CD4-positive, alpha-beta memory T cell (primary cell): ENCODE measurements around the gene CEACAM16. TPM values are rescaled to one million over a fixed set of nuclear protein-coding genes. Genes with fewer than 3 reads are reported as not detected.
"Not testable (repeated sequence)": the region's sequence is repeated elsewhere in the genome, so short reads cannot be mapped to it uniquely, and the experiment has no call there.

ENCODE experiments used
- CTCF ChIA-PET: fragments of 350-600 bp; sonication (Branson Sonifier 250); formaldehyde crosslinking; loops from one replicate; lab custom pipeline; 2021; ENCODE audit warnings: inconsistent platforms; ENCODE audit not compliant: partially characterized antibody; lab: Charles Lee
- POLR2A ChIA-PET: fragments of 350-600 bp; sonication (Branson Sonifier 250); formaldehyde crosslinking; loops from one replicate; lab custom pipeline; 2021; ENCODE audit not compliant: partially characterized antibody; lab: Charles Lee
- DNase-seq, 5 donors: peaks; one replicate each; pipeline versions ENCODE4 v3.0.0 to v3.0.0-alpha.2; 2020 to 2022; ENCODE audit warnings: mixed read lengths in 1 of 5
- H3K27ac ChIP-seq: one replicate; pipeline ENCODE4 v1.7.0; 2013; ENCODE audit warnings: low read depth, low read length
- H3K27me3 ChIP-seq: 2 replicates; pipeline ENCODE4 v1.7.0; 2013; ENCODE audit warnings: mild to moderate bottlenecking, low read length, moderate library complexity; ENCODE audit not compliant: insufficient read depth
- H3K36me3 ChIP-seq: 2 replicates; pipeline ENCODE4 v1.7.0; 2013; ENCODE audit warnings: mild to moderate bottlenecking, low read length, moderate library complexity; ENCODE audit not compliant: insufficient read depth
- H3K4me1 ChIP-seq: 2 replicates; pipeline ENCODE4 v1.7.0; 2013; ENCODE audit warnings: mild to moderate bottlenecking, low read length, moderate library complexity; ENCODE audit not compliant: insufficient read depth
- H3K4me3 ChIP-seq, 2 donors: one replicate each; pipeline ENCODE4 v1.7.0; 2013; ENCODE audit warnings: low read length in 2 of 2, mild to moderate bottlenecking in 1 of 2
- H3K9me3 ChIP-seq, 2 donors: one replicate each; pipeline ENCODE4 v1.7.0; 2013; ENCODE audit warnings: low read length in 2 of 2, control low read depth in 1 of 2; ENCODE audit not compliant: control insufficient read depth in 1 of 2
- H3K27ac Mint-ChIP-seq, 7 donors: one replicate each; pipeline ENCODE4 v1.8.0; 2020 to 2021; ENCODE audit warnings: mixed read lengths in 7 of 7, mild to moderate bottlenecking in 6 of 7, inconsistent platforms in 3 of 7, moderate library complexity in 3 of 7
- H3K27me3 Mint-ChIP-seq, 2 donors: one replicate each; pipeline ENCODE4 v1.8.0; 2020 to 2021; ENCODE audit warnings: mixed read lengths in 2 of 2
- H3K36me3 Mint-ChIP-seq, 2 donors: one replicate each; pipeline ENCODE4 v1.8.0; 2020 to 2021; ENCODE audit warnings: mixed read lengths in 2 of 2, inconsistent platforms in 1 of 2, mild to moderate bottlenecking in 1 of 2
- H3K4me1 Mint-ChIP-seq, 4 donors: one replicate each; pipeline ENCODE4 v1.8.0; 2020 to 2021; ENCODE audit warnings: mixed read lengths in 4 of 4, mild to moderate bottlenecking in 1 of 4
- H3K4me3 Mint-ChIP-seq, 8 donors: one replicate each; pipeline ENCODE4 v1.8.0; 2020 to 2021; ENCODE audit warnings: mixed read lengths in 8 of 8, mild to moderate bottlenecking in 7 of 8, moderate library complexity in 6 of 8, inconsistent platforms in 3 of 8
- H3K9me3 Mint-ChIP-seq, 8 donors: one replicate each; pipeline ENCODE4 v1.8.0; 2020 to 2021; ENCODE audit warnings: mixed read lengths in 8 of 8, mild to moderate bottlenecking in 5 of 8, inconsistent platforms in 3 of 8, moderate library complexity in 1 of 8
- intact Hi-C: fragments of 100-400 bp; cut with micrococcal nuclease; formaldehyde crosslinking; loops from one replicate; pipeline ENCODE4 v1.15.1; 2023
- polyA plus RNA-seq, 2 donors: library from polyadenylated mRNA; unstranded; fragments of 300-500 nt; fragmentation: Illumina TruSeq; gene quantifications; one replicate each; pipeline ENCODE4 v1.2.3, GENCODE V29; 2021
- total RNA-seq, 2 experiments: library from RNA; stranded (reverse); gene quantifications; one replicate each; pipeline ENCODE4 v1.2.3, GENCODE V29; 2021

CEACAM16 gene
- total and polyA plus RNA-seq, 4 experiments from 2014 or later = not detected

GRCh38 chr19:44720945-44721344, 22.0 kb downstream of the CEACAM16 start:
- no peaks in the 10 kb centered on the region for H3K36me3 Mint-ChIP-seq
- no peak overlapping the region for H3K4me3 ChIP-seq
- POLR2A ChIA-PET = no interaction called here

GRCh38 chr19:44721369-44721768, 22.4 kb downstream of the CEACAM16 start:
- H3K36me3 ChIP-seq, H3K36me3 Mint-ChIP-seq, H3K27ac ChIP-seq, intact Hi-C loops, DNase-seq, H3K27me3 Mint-ChIP-seq, H3K4me3 Mint-ChIP-seq, H3K27ac Mint-ChIP-seq, POLR2A ChIA-PET, H3K9me3 Mint-ChIP-seq, H3K27me3 ChIP-seq, H3K4me3 ChIP-seq, H3K9me3 ChIP-seq: not testable (repeated sequence)
- H3K4me1 ChIP-seq = peaks cover 15% of the 10 kb centered on the region
- CTCF ChIA-PET = interaction anchor here (1.8 to 15.5 kb wide), 5 partner anchors 31 to 86 kb away, joined by 5 to 545 read pairs (median 41); no protein-coding TSS in a partner anchor
- peaks cover 7 to 17% (median 12%) of the 10 kb centered on the region in 4 donors for H3K4me1 Mint-ChIP-seq

More at GRCh38 chr19:44720945-44721344, 22.0 kb downstream of the CEACAM16 start:
- CTCF ChIA-PET = interaction anchor here (1.8 to 15.5 kb wide), 5 partner anchors 31 to 77 kb away, joined by 5 to 545 read pairs (median 41); no protein-coding TSS in a partner anchor
- no peaks in the 10 kb centered on the region for H3K27me3 Mint-ChIP-seq
- no peak for DNase-seq
- Histone ChIP-seq H3K9me3 (no peaks in the 10 kb centered on the region), H3K36me3 (no peaks in the 10 kb centered on the region), H3K27me3 (no peaks in the 10 kb centered on the region), H3K4me1 (peaks cover 15% of the 10 kb centered on the region), H3K27ac (no peak overlapping the region)
- H3K4me1 Mint-ChIP-seq = peaks cover 7 to 17% (median 12%) of the 10 kb centered on the region in 4 donors
- no peak overlapping the region for H3K4me3 Mint-ChIP-seq
- H3K9me3 Mint-ChIP-seq = peaks cover 0 to 2% (median 0%) of the 10 kb centered on the region in 8 donors
- H3K27ac Mint-ChIP-seq = peak overlapping the region in 2 of 7 donors; percentile 17 to 31
- intact Hi-C loops = no loop called here

- peaks cover 0 to 2% (median 0%) of the 10 kb centered on the region in 8 donors for H3K9me3 Mint-ChIP-seq
- no peak for DNase-seq
- POLR2A ChIA-PET = interaction anchor here (0.9 to 3.3 kb wide), 2 partner anchors 33 to 49 kb away, joined by 3 to 71 read pairs; no protein-coding TSS in a partner anchor
- Histone ChIP-seq H3K27ac (no peak overlapping the region), H3K36me3 (no peaks in the 10 kb centered on the region), H3K4me1 (peaks cover 15% of the 10 kb centered on the region), H3K4me3 (no peak overlapping the region), H3K9me3 (no peaks in the 10 kb centered on the region), H3K27me3 (no peaks in the 10 kb centered on the region)
- peak overlapping the region in 1 of 8 donors; percentile 9 for H3K4me3 Mint-ChIP-seq
- no peak overlapping the region for H3K27ac Mint-ChIP-seq
- no peaks in the 10 kb centered on the region for H3K36me3 Mint-ChIP-seq
- CTCF ChIA-PET = interaction anchor here (1.7 to 15.5 kb wide), 10 partner anchors 8 to 123 kb away, joined by 5 to 545 read pairs (median 11); partner anchors contain the start of gene NECTIN2
- no peaks in the 10 kb centered on the region for H3K27me3 Mint-ChIP-seq
- peaks cover 7 to 17% (median 12%) of the 10 kb centered on the region in 4 donors for H3K4me1 Mint-ChIP-seq
- intact Hi-C loops = no loop called here
Observed at GRCh38 chr19:44722131-44723121, 23.5 kb downstream of the CEACAM16 start.

- H3K4me1 ChIP-seq = peaks cover 15% of the 10 kb centered on the region
- peaks cover 0 to 2% (median 0%) of the 10 kb centered on the region in 8 donors for H3K9me3 Mint-ChIP-seq
- H3K36me3 Mint-ChIP-seq = no peaks in the 10 kb centered on the region
- H3K27me3 ChIP-seq = no peaks in the 10 kb centered on the region
- ChIA-PET POLR2A (interaction anchor here (0.7 to 3.3 kb wide), 9 partner anchors 21 to 48 kb away, joined by 3 to 71 read pairs (median 6); no protein-coding TSS in a partner anchor), CTCF (interaction anchor here (0.6 to 15.5 kb wide), 27 partner anchors 9 to 1672 kb away, joined by 3 to 545 read pairs (median 6); partner anchors contain the start of genes BCL3 and NECTIN2)
- H3K27ac Mint-ChIP-seq = peak overlapping the region in 2 of 7 donors; percentile 13 to 77
- peaks cover 11 to 24% (median 14%) of the 10 kb centered on the region in 4 donors for H3K4me1 Mint-ChIP-seq
- H3K4me3 ChIP-seq = no peak overlapping the region
- H3K4me3 Mint-ChIP-seq = no peak overlapping the region
- no peak overlapping the region for H3K27ac ChIP-seq
- intact Hi-C loops = no loop called here
- no peaks in the 10 kb centered on the region for H3K9me3 ChIP-seq
- no peaks in the 10 kb centered on the region for H3K36me3 ChIP-seq
- DNase-seq = no peak
- H3K27me3 Mint-ChIP-seq = no peaks in the 10 kb centered on the region
Observed at GRCh38 chr19:44723299-44723951, 24.5 kb downstream of the CEACAM16 start.

- peak; percentile 73 to 83 (median 74) for DNase-seq
- Histone ChIP-seq H3K9me3 (no peaks in the 10 kb centered on the region), H3K27ac (no peak overlapping the region), H3K4me1 (peaks cover 15% of the 10 kb centered on the region), H3K27me3 (no peaks in the 10 kb centered on the region), H3K36me3 (no peaks in the 10 kb centered on the region), H3K4me3 (no peak overlapping the region)
- ChIA-PET CTCF (interaction anchor here (0.7 to 15.5 kb wide), 25 partner anchors 9 to 225 kb away, joined by 3 to 545 read pairs (median 7); partner anchors contain the start of genes BCL3 and NECTIN2), POLR2A (interaction anchor here (0.7 to 3.3 kb wide), 9 partner anchors 20 to 48 kb away, joined by 3 to 71 read pairs (median 6); no protein-coding TSS in a partner anchor)
- peak overlapping the region in 3 of 7 donors; percentile 13 to 77 (median 60) for H3K27ac Mint-ChIP-seq
- no peaks in the 10 kb centered on the region for H3K27me3 Mint-ChIP-seq
- no peaks in the 10 kb centered on the region for H3K36me3 Mint-ChIP-seq
- no peak overlapping the region for H3K4me3 Mint-ChIP-seq
- peaks cover 0 to 2% (median 0%) of the 10 kb centered on the region in 8 donors for H3K9me3 Mint-ChIP-seq
- peaks cover 11 to 24% (median 14%) of the 10 kb centered on the region in 4 donors for H3K4me1 Mint-ChIP-seq
- intact Hi-C loops = loop anchor here (1.0 kb wide), 4 partner anchors 29 to 121 kb away; no protein-coding TSS in a partner anchor
Observed at GRCh38 chr19:44723952-44724319, 25.0 kb downstream of the CEACAM16 start.

GRCh38 chr19:44725251-44725650, 26.3 kb downstream of the CEACAM16 start:
- Histone ChIP-seq H3K9me3 (no peaks in the 10 kb centered on the region), H3K27ac (no peak overlapping the region), H3K4me1 (peaks cover 15% of the 10 kb centered on the region), H3K4me3 (no peak overlapping the region), H3K27me3 (no peaks in the 10 kb centered on the region), H3K36me3 (no peaks in the 10 kb centered on the region)
- no peaks in the 10 kb centered on the region for H3K27me3 Mint-ChIP-seq
- no peak overlapping the region for H3K4me3 Mint-ChIP-seq
- no peak overlapping the region for H3K27ac Mint-ChIP-seq
- ChIA-PET POLR2A (interaction anchor here (1.0 to 1.8 kb wide), 3 partner anchors 17 to 46 kb away, joined by 3 to 8 read pairs (median 6); no protein-coding TSS in a partner anchor), CTCF (interaction anchor here (0.7 to 15.5 kb wide), 8 partner anchors 8 to 116 kb away, joined by 3 to 545 read pairs (median 25); no protein-coding TSS in a partner anchor)
- peaks cover 0 to 4% (median 0%) of the 10 kb centered on the region in 8 donors for H3K9me3 Mint-ChIP-seq
- DNase-seq = no peak
- intact Hi-C loops = no loop called here
- no peaks in the 10 kb centered on the region for H3K36me3 Mint-ChIP-seq
- H3K4me1 Mint-ChIP-seq = peaks cover 11 to 24% (median 14%) of the 10 kb centered on the region in 4 donors
